ENCODE data around the gene SLC9B2. TPM values are rescaled to one million over a fixed set of nuclear protein-coding genes. Genes with fewer than 3 reads are reported as not detected.

The SLC9B2 gene
- total and polyA plus RNA-seq, 2 experiments from 2014 or later: 4.4 to 13.0 TPM

- no peaks in the 10 kb centered on the region for H3K4me1 ChIP-seq (ENCODE audit: insufficient read depth)
- Mint-ChIP-seq H3K4me1 (no peaks in the 10 kb centered on the region), H3K27me3 (ENCODE audit: insufficient read depth, low read depth, poor library complexity) (peaks cover 2% of the 10 kb centered on the region), H3K36me3 (ENCODE audit: low read depth) (peaks cover 24% of the 10 kb centered on the region), H3K9me3 (no peaks in the 10 kb centered on the region), H3K27ac (no peak overlapping the region), H3K4me3 (no peak overlapping the region)
- no peaks in the 10 kb centered on the region for H3K79me2 ChIP-seq (replicated peaks; ENCODE audit: insufficient read depth)
- ATAC-seq: peak; percentile 55
- no peak overlapping the region for H2AFZ ChIP-seq
- no peak overlapping the region for H3K4me3 ChIP-seq
- H4K20me1 ChIP-seq (replicated peaks; ENCODE audit: insufficient read depth): no peaks in the 10 kb centered on the region
- H3K36me3 ChIP-seq (ENCODE audit: insufficient read depth): peaks cover 7% of the 10 kb centered on the region
- no peaks in the 10 kb centered on the region for H3K27me3 ChIP-seq (ENCODE audit: insufficient read depth)
- no peaks in the 10 kb centered on the region for H3K9me2 ChIP-seq (ENCODE audit: insufficient read depth)
- no peak overlapping the region for H3K27ac ChIP-seq (ENCODE audit: low read depth)
- no peak overlapping the region for H3K4me2 ChIP-seq
- TF ChIP-seq CTCF (conservative IDR thresholded peaks at IDR 0.05; ENCODE audit: low read depth in 2 of 2) (peak; percentile 81 to 83), CREB1 (CRISPR knock-in tag; IDR thresholded peaks at IDR 0.05; ENCODE audit: low read depth) (no peak)
- peak; percentile 77 for DNase-seq (ENCODE audit: low spot score)
- no peaks in the 10 kb centered on the region for H3F3A ChIP-seq (replicated peaks; ENCODE audit: low read depth)
Measured at GRCh38 chr4:103091601-103092223, 15.2 kb upstream of the SLC9B2 start.

- Histone ChIP-seq H3K36me3 (ENCODE audit: insufficient read depth) (peaks cover 7% of the 10 kb centered on the region), H3K4me3 (no peak overlapping the region), H3F3A (replicated peaks; ENCODE audit: low read depth) (no peaks in the 10 kb centered on the region), H3K4me2 (no peak overlapping the region), H3K4me1 (ENCODE audit: insufficient read depth) (no peaks in the 10 kb centered on the region), H4K20me1 (replicated peaks; ENCODE audit: insufficient read depth) (no peaks in the 10 kb centered on the region), H3K27me3 (ENCODE audit: insufficient read depth) (no peaks in the 10 kb centered on the region), H3K79me2 (replicated peaks; ENCODE audit: insufficient read depth) (no peaks in the 10 kb centered on the region), H3K27ac (ENCODE audit: low read depth) (no peak overlapping the region), H3K9me2 (ENCODE audit: insufficient read depth) (no peaks in the 10 kb centered on the region), H2AFZ (no peak overlapping the region)
- ATAC-seq (no peak), DNase-seq (ENCODE audit: low spot score) (no peak)
- Mint-ChIP-seq H3K27me3 (ENCODE audit: insufficient read depth, low read depth, poor library complexity) (peaks cover 2% of the 10 kb centered on the region), H3K9me3 (no peaks in the 10 kb centered on the region), H3K27ac (no peak overlapping the region), H3K4me1 (no peaks in the 10 kb centered on the region), H3K36me3 (ENCODE audit: low read depth) (peaks cover 28% of the 10 kb centered on the region), H3K4me3 (no peak overlapping the region)
- TF ChIP-seq REST (IDR thresholded peaks at IDR 0.05; ENCODE audit: unreplicated experiment) (no peak), EZH2phosphoT487 (IDR thresholded peaks at IDR 0.05; ENCODE audit: unreplicated experiment) (no peak), ZNF462 (CRISPR knock-in tag; IDR thresholded peaks at IDR 0.05) (no peak), POLR2AphosphoS5 (IDR thresholded peaks at IDR 0.05; ENCODE audit: low read depth) (no peak)
Measured at GRCh38 chr4:103089481-103089880, 12.9 kb upstream of the SLC9B2 start.
